DMS114 treated with DMSO at 0.1 percent for 48 hours (cell line): ENCODE measurements around the gene REEP1.

ENCODE experiments used
- DNase-seq: peaks from one replicate; lab custom pipeline; 2025; ENCODE audit not compliant: unreplicated experiment; lab: John Stamatoyannopoulos, UW

REEP1 gene

DNA sequence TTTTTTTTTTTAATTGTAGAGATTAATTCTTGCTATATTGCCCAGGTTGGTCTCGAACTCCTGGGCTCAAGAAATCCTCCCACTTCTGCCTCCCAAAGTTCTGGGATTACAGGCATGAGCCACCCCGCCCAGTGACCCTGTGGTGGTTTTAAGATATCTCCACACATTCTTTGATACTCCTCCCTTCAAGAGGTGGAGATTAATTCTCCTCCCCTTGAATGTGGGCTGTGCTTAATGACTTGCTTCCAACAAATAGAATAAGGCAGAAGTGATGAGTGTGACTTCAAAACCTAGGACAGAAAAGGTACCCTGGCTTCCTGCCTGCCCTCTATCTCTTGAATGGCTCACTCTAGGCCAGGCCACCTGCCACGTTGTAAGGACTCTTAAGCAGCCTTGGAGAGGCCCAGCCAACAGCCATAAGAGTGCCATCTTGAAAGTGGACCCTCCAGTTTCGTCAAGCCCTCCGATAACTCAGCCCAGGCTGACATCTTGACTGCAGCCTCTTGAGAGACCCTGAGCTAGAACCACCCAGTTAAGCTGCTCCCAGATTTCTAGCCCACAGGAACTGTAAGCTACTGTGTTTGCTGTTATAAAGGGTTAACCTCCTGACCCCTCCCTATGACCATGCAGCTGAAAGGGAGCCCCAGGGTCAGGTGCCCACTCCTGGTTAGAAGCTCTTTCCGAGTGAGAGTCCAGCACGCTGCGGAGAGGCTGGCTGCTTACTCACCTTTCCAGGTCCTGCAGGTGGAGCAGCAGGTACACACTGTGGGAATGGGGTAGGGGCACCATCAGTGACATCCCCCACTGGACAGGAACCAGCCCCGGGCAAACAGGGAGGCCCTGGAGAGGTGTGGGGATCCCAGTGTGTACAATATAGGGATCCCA is 110.5 kb downstream of the REEP1 start:
- no peak for DNase-seq

- DNase-seq = no peak
These were observed 111.4 kb downstream of the REEP1 start for GRCh38 chr2:86226070-86226469.

- DNase-seq = no peak
These were observed 111.8 kb downstream of the REEP1 start for GRCh38 chr2:86225581-86225980.

DNA sequence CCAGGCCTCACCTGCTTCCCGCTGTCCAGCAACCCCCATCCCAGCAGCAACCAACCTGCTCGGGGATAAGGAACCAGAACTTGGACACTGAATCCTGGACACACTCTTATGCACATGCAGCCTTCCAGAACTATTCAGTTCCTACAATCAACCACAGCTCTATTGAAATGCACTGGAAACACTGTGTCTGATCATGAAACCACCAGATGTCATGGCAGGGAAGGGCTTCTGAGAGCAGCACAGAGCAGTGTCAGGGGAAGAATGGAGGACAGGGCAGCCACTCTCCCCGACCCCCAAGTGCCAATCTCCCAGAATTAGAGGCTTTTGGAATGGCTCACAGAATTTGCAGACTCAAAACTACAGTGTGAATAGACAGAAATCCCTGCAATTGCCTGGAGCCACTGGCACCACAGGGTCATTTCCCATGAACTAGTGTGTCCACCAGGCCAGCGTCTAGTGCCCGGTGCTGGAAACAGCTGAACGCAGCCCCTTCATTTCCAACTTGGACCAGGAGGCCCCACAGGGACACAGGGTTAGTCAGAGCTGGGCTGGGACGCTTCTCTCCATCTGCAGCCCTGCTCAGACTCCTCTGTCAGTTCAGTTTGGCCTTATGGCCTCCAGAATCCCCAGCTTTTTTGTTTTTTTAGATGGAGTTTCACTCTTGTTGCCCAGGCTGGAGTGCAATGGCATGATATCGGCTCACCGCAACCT is 112.6 kb downstream of the REEP1 start:
- DNase-seq = no peak

DNA sequence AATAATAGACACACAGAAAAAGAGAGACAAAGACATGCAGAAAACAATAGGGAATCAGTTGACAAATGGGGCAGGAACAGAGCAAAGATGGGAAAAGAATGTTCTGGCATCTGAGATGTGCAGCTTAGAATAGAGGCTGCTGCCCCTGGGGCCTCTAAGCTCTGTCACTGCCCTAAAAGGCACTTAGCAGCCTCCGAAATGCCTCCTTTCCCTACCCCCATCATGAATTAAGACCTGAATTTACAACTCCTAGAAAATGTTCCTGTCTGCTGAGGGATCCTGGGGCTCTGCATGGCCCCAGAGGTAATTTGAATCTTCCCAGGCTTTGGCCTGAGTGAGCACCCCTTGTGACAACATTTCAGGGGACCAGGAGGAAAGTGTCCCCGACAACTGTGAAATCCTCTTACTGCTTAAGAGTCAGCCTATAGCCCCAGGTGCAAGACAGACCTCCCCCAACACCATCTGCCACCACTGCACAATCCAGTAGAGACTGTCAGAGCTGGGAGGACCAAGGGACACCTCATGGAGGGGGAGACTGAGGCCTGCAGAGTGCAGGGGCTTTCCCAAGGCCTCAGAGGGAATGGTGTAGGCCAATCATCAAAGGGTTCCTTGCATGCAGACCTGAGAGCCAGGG is 113.4 kb downstream of the REEP1 start:
- no peak for DNase-seq

GRCh38 chr2:86223140-86223926 is 114.1 kb downstream of the REEP1 start:
- DNase-seq = no peak

- DNase-seq = peak; percentile 44
These were observed 116.3 kb downstream of the REEP1 start for GRCh38 chr2:86221066-86221684.

GRCh38 chr2:86219896-86220295 is 117.5 kb downstream of the REEP1 start:
- DNase-seq = no peak

DNA sequence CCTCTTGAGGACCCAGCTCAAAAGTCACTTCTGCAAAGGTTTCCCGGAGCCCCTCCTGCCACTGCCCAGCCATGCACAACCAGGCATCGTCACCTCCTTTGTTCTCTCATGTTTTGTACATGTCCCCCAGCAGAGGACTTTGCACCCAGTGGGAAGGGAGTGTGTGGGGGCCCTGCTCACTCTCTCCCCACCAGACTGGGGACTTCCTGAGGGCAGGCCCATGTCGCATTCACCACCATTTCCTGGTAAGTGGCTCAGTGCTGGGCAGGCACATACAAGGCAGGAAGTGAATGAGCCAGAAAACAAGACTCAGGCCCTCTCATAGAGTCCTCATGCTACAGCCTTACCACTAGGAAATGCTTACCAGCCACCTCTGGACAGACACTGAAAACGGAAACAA is 119.3 kb downstream of the REEP1 start:
- no peak for DNase-seq

- no peak for DNase-seq
These were observed 120.6 kb downstream of the REEP1 start for GRCh38 chr2:86216575-86217555.

- no peak for DNase-seq
These were observed 123.0 kb downstream of the REEP1 start for GRCh38 chr2:86214503-86214832.

GRCh38 chr2:86213699-86214502 is 123.5 kb downstream of the REEP1 start:
- no peak for DNase-seq

GRCh38 chr2:86213056-86213455 is 124.4 kb downstream of the REEP1 start:
- DNase-seq = no peak

DNA sequence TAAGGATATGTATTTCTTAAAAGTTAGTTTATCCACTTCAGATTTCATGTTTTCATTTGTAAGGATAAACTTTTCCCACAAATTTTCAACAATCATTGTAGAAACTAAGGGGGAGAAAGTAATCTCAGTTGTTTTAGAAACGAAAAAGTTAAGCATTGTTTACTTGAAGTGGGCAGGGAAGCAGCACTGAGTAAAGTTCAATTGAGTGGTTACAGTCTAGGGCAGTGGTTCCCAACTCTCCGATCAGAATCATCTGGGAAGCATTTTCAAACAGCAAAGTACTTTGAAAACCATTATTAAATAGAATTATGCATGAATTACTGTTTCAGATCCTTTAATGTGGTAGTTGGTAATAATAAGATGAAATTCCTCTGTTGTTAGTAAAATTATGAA is 125.6 kb downstream of the REEP1 start:
- DNase-seq = no peak

- DNase-seq = no peak
These were observed 126.2 kb downstream of the REEP1 start for GRCh38 chr2:86211033-86211795.

- DNase-seq = no peak
These were observed 133.0 kb downstream of the REEP1 start for GRCh38 chr2:86204458-86204857.

DNA sequence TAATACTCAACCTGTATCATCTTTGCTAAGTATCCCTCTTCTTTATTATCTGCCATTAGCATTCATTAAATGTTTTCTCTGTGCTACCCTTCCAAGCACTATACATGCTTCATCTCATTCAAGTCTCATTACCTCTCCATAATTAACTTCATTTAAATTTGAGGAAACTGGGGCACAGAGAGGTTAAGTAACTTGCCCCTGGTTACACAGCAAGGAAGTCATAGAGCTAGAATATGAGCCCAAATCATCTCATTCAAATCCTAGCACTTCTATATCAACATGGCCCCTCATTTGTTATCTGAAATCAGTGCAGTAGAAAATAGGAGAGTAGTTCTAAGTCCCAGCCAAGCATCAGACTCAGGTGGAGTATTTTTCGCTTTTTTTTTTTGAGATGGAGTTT is 133.8 kb downstream of the REEP1 start:
- no peak for DNase-seq

- no peak for DNase-seq
These were observed 134.7 kb downstream of the REEP1 start for GRCh38 chr2:86202702-86203101.
